ENCODE measurements around the gene MEAF6. TPM values are rescaled to one million over a fixed set of nuclear protein-coding genes. Genes with fewer than 3 reads are reported as not detected.

MEAF6 gene
- polyA plus RNA-seq, 1 of the 3 experiments (the other 2 are of a cell fraction), result 60.5 TPM

DNA sequence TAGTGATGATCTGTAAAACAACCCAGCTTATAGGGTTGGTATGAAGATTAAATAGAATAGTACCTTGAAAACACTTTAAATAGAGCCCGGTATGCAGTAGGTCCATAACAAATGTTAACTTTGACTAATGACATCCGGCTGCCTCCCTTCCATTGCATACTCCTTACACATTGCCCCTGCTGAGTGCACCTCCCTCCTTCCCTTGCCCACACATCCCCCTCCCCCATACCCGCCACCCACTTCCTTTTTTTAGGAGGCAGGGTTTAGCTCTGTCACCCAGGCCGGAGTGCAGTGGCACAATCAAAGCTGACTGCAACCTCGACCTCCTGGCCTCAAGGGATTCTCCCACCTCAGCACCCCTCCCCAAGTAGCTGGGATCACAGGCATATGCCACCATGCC is 64.6 kb downstream of the MEAF6 start (continued):
- TF ChIP-seq CHD2 (IDR thresholded peaks at IDR 0.05; ENCODE audit: low read length, partially characterized antibody) (no peak), RXRA (IDR thresholded peaks at IDR 0.05; ENCODE audit: borderline replicate concordance, low read depth) (no peak)

DNA sequence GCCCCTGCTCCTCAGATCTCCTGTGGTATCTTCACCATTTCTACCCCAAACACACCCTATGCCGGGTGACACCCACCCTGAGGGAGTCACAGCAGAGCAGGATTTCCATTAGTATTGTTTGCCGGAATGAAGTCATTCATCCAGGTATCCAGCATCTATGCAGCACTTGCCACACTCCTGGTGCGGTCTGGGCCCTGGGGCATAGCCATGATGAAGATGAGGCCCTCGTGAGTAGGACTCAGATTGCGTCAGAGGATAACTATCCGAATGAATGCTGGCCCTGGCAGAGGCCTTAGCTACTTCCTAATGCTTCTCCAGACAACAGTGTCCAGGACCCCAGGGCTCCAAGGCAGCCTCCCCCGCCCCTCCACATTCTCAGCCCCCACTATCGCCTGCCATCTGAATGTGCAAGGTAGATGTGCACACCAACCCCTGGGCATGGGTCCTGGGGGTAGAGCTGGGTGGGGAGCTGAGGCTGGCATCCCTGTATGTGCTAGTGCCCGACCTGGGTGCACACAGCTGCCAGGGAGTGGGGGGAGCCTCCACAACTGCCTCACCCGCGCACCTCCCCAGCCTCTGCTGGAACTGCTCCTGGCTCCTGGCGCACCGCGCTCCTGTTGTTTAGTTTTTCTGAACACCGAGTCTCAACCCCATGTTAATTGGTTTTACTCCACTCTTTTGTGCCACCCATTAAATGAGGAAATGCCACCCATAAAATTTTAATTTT is 65.7 kb downstream of the MEAF6 start:
- Histone ChIP-seq H3K27me3 (ENCODE audit: insufficient read depth) (no peaks in the 10 kb centered on the region), H3K36me3 (replicated peaks in 1 of 2; ENCODE audit: control insufficient read depth in 1 of 2, insufficient read depth in 2 of 2, low read length in 1 of 2) (no peaks in the 10 kb centered on the region), H3K9ac (no peak overlapping the region), H3K4me2 (no peak overlapping the region), H2AFZ (ENCODE audit: low read depth) (no peak overlapping the region), H3K27ac (ENCODE audit: low read depth in 2 of 2, low read length in 1 of 2) (no peak overlapping the region), H3K9me3 (no peaks in the 10 kb centered on the region), H3K79me2 (ENCODE audit: insufficient read depth) (no peaks in the 10 kb centered on the region), H3K4me3 (ENCODE audit: low read depth in 2 of 2, low read length in 1 of 2) (no peak overlapping the region), H4K20me1 (ENCODE audit: insufficient read depth) (no peaks in the 10 kb centered on the region), H3K4me1 (ENCODE audit: control insufficient read depth in 1 of 2, insufficient read depth in 2 of 2, low read depth in 1 of 2, low read length in 1 of 2) (no peaks in the 10 kb centered on the region), H3F3A (replicated peaks; ENCODE audit: insufficient read depth) (peaks cover 7% of the 10 kb centered on the region), H3K9me2 (no peaks in the 10 kb centered on the region)
- TF ChIP-seq POLR2AphosphoS5 (IDR thresholded peaks at IDR 0.05; ENCODE audit: low read depth, low read length) (no peak), RFX5 (IDR thresholded peaks at IDR 0.05; ENCODE audit: low read length) (no peak), MEF2A (IDR thresholded peaks at IDR 0.05; ENCODE audit: borderline replicate concordance, low read depth) (no peak), NRF1 (IDR thresholded peaks at IDR 0.05; ENCODE audit: low read depth, low read length) (no peak)
- TF ChIP-seq, protein P1, sequence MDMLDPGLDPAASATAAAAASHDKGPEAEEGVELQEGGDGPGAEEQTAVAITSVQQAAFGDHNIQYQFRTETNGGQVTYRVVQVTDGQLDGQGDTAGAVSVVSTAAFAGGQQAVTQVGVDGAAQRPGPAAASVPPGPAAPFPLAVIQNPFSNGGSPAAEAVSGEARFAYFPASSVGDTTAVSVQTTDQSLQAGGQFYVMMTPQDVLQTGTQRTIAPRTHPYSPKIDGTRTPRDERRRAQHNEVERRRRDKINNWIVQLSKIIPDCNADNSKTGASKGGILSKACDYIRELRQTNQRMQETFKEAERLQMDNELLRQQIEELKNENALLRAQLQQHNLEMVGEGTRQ (IDR thresholded peaks at IDR 0.05; ENCODE audit: borderline replicate concordance, low read depth, low read length), result no peak
- ChIA-PET POLR2A (no interaction called here), CTCF (interaction anchor here (1.0 to 23.1 kb wide), 8 partner anchors 11 to 932 kb away, joined by 3 to 481 read pairs (median 5); partner anchors contain the start of gene MEAF6)
- WGBS (ENCODE audit: low lambda C conversion rate), result 88% methylated on average over 10 of the region's 15 CpGs
- DNase-seq, result no peak

DNA sequence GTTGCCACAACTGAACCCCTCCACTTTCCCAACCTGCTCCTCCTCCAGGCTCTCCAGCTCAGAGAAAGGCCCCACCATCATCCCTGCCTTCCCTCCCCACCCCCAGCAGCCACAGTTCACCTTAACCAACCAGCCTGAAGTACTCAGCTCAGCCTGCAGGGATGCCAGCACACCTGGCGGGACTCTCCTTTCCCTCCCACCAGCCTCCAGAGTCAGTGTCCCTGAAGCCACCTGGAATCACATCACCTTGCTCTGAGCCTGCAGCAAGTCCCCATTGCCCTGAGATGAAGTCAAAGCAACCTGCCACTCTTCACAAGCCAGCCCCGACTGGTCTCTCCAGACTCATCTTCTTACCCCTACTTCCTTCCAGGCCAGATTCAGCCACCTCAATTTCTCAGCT is 66.4 kb downstream of the MEAF6 start:
- Histone ChIP-seq H3K4me2 (no peak overlapping the region), H4K20me1 (ENCODE audit: insufficient read depth) (no peaks in the 10 kb centered on the region), H3K9me2 (no peaks in the 10 kb centered on the region), H3K9me3 (no peaks in the 10 kb centered on the region), H3K79me2 (ENCODE audit: insufficient read depth) (no peaks in the 10 kb centered on the region), H3K4me3 (ENCODE audit: low read depth in 2 of 2, low read length in 1 of 2) (no peak overlapping the region), H3K9ac (no peak overlapping the region), H3K27ac (ENCODE audit: low read depth in 2 of 2, low read length in 1 of 2) (no peak overlapping the region), H3K27me3 (ENCODE audit: insufficient read depth) (no peaks in the 10 kb centered on the region), H3K4me1 (ENCODE audit: control insufficient read depth in 1 of 2, insufficient read depth in 2 of 2, low read depth in 1 of 2, low read length in 1 of 2) (no peaks in the 10 kb centered on the region), H3K36me3 (replicated peaks in 1 of 2; ENCODE audit: control insufficient read depth in 1 of 2, insufficient read depth in 2 of 2, low read length in 1 of 2) (no peaks in the 10 kb centered on the region), H2AFZ (ENCODE audit: low read depth) (no peak overlapping the region), H3F3A (replicated peaks; ENCODE audit: insufficient read depth) (peaks cover 7% of the 10 kb centered on the region)
- DNase-seq, result no peak
- 87% methylated on average over 2 of the region's 2 CpGs for WGBS (ENCODE audit: low lambda C conversion rate)
- ChIA-PET CTCF (interaction anchor here (1.8 to 23.1 kb wide), 4 partner anchors 14 to 933 kb away, joined by 5 to 481 read pairs (median 8); no protein-coding TSS in a partner anchor), POLR2A (no interaction called here)
- TF ChIP-seq, protein P2, sequence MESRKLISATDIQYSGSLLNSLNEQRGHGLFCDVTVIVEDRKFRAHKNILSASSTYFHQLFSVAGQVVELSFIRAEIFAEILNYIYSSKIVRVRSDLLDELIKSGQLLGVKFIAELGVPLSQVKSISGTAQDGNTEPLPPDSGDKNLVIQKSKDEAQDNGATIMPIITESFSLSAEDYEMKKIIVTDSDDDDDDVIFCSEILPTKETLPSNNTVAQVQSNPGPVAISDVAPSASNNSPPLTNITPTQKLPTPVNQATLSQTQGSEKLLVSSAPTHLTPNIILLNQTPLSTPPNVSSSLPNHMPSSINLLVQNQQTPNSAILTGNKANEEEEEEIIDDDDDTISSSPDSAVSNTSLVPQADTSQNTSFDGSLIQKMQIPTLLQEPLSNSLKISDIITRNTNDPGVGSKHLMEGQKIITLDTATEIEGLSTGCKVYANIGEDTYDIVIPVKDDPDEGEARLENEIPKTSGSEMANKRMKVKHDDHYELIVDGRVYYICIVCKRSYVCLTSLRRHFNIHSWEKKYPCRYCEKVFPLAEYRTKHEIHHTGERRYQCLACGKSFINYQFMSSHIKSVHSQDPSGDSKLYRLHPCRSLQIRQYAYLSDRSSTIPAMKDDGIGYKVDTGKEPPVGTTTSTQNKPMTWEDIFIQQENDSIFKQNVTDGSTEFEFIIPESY (IDR thresholded peaks at IDR 0.05; ENCODE audit: borderline replicate concordance, low read depth), result no peak
- TF ChIP-seq NFIC (IDR thresholded peaks at IDR 0.05; ENCODE audit: borderline replicate concordance), result no peak
- TF ChIP-seq, protein P3, sequence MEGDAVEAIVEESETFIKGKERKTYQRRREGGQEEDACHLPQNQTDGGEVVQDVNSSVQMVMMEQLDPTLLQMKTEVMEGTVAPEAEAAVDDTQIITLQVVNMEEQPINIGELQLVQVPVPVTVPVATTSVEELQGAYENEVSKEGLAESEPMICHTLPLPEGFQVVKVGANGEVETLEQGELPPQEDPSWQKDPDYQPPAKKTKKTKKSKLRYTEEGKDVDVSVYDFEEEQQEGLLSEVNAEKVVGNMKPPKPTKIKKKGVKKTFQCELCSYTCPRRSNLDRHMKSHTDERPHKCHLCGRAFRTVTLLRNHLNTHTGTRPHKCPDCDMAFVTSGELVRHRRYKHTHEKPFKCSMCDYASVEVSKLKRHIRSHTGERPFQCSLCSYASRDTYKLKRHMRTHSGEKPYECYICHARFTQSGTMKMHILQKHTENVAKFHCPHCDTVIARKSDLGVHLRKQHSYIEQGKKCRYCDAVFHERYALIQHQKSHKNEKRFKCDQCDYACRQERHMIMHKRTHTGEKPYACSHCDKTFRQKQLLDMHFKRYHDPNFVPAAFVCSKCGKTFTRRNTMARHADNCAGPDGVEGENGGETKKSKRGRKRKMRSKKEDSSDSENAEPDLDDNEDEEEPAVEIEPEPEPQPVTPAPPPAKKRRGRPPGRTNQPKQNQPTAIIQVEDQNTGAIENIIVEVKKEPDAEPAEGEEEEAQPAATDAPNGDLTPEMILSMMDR (IDR thresholded peaks at IDR 0.05), result no peak
- TF ChIP-seq, protein P4, sequence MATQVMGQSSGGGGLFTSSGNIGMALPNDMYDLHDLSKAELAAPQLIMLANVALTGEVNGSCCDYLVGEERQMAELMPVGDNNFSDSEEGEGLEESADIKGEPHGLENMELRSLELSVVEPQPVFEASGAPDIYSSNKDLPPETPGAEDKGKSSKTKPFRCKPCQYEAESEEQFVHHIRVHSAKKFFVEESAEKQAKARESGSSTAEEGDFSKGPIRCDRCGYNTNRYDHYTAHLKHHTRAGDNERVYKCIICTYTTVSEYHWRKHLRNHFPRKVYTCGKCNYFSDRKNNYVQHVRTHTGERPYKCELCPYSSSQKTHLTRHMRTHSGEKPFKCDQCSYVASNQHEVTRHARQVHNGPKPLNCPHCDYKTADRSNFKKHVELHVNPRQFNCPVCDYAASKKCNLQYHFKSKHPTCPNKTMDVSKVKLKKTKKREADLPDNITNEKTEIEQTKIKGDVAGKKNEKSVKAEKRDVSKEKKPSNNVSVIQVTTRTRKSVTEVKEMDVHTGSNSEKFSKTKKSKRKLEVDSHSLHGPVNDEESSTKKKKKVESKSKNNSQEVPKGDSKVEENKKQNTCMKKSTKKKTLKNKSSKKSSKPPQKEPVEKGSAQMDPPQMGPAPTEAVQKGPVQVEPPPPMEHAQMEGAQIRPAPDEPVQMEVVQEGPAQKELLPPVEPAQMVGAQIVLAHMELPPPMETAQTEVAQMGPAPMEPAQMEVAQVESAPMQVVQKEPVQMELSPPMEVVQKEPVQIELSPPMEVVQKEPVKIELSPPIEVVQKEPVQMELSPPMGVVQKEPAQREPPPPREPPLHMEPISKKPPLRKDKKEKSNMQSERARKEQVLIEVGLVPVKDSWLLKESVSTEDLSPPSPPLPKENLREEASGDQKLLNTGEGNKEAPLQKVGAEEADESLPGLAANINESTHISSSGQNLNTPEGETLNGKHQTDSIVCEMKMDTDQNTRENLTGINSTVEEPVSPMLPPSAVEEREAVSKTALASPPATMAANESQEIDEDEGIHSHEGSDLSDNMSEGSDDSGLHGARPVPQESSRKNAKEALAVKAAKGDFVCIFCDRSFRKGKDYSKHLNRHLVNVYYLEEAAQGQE (IDR thresholded peaks at IDR 0.05; ENCODE audit: low read depth, low read length), result no peak
- no peak for TF ChIP-seq RCOR1 (IDR thresholded peaks at IDR 0.05; ENCODE audit: low read length)
- TF ChIP-seq, protein P5, sequence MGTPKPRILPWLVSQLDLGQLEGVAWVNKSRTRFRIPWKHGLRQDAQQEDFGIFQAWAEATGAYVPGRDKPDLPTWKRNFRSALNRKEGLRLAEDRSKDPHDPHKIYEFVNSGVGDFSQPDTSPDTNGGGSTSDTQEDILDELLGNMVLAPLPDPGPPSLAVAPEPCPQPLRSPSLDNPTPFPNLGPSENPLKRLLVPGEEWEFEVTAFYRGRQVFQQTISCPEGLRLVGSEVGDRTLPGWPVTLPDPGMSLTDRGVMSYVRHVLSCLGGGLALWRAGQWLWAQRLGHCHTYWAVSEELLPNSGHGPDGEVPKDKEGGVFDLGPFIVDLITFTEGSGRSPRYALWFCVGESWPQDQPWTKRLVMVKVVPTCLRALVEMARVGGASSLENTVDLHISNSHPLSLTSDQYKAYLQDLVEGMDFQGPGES (IDR thresholded peaks at IDR 0.05; ENCODE audit: low read depth, low read length), result no peak
- TF ChIP-seq MXI1 (IDR thresholded peaks at IDR 0.05; ENCODE audit: low read depth, low read length), result no peak
- no peak for TF ChIP-seq RAD21 (IDR thresholded peaks at IDR 0.05; ENCODE audit: low read length)
- no peak for TF ChIP-seq ELF1 (IDR thresholded peaks at IDR 0.05)

All from SK-N-SH (cell line).